Measurements from ENCODE around the gene CYFIP2. TPM values are rescaled to one million over a fixed set of nuclear protein-coding genes. Genes with fewer than 3 reads are reported as not detected.

CYFIP2 gene
- total and polyA plus RNA-seq, 2 experiments from 2014 or later, result 24.8 to 30.2 TPM

DNA sequence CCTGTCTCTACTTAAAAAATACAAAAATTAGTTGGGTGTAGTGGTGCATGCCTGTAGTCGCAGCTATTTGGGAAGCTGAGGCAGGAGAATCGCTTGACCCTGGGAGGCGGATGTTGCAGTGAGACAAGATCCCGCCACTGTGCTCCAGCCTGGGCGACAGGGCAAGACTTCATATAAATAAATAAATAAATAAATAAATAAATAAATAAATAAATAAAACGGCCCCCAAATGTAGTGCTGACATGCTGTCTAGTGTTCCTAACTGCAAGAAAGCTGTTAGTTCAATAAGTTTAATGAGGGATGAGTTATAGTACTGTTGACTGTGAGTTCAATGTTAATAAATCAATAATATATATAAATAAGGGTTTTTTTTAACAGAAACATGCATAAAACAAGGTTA is 7.5 kb upstream of the CYFIP2 start:
- no peaks in the 10 kb centered on the region for H3K9me2 ChIP-seq (replicated peaks; ENCODE audit: insufficient read depth)
- no peaks in the 10 kb centered on the region for H3K9me3 ChIP-seq (ENCODE audit: low read depth)
- TF ChIP-seq EZH2 (IDR thresholded peaks at IDR 0.05; ENCODE audit: borderline replicate concordance) (no peak), EZH2phosphoT487 (IDR thresholded peaks at IDR 0.05; ENCODE audit: low read depth, severe bottlenecking, unreplicated experiment) (no peak)
- TF ChIP-seq, protein P1, sequence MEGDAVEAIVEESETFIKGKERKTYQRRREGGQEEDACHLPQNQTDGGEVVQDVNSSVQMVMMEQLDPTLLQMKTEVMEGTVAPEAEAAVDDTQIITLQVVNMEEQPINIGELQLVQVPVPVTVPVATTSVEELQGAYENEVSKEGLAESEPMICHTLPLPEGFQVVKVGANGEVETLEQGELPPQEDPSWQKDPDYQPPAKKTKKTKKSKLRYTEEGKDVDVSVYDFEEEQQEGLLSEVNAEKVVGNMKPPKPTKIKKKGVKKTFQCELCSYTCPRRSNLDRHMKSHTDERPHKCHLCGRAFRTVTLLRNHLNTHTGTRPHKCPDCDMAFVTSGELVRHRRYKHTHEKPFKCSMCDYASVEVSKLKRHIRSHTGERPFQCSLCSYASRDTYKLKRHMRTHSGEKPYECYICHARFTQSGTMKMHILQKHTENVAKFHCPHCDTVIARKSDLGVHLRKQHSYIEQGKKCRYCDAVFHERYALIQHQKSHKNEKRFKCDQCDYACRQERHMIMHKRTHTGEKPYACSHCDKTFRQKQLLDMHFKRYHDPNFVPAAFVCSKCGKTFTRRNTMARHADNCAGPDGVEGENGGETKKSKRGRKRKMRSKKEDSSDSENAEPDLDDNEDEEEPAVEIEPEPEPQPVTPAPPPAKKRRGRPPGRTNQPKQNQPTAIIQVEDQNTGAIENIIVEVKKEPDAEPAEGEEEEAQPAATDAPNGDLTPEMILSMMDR (IDR thresholded peaks at IDR 0.05; ENCODE audit: poor library complexity), result no peak
- H3K36me3 ChIP-seq (replicated peaks; ENCODE audit: insufficient read depth, low read depth), result no peaks in the 10 kb centered on the region
- H3K79me2 ChIP-seq, result no peaks in the 10 kb centered on the region
- H3K27me3 ChIP-seq, result no peaks in the 10 kb centered on the region
- H3K4me1 ChIP-seq (ENCODE audit: insufficient read depth), result no peaks in the 10 kb centered on the region
- no peaks in the 10 kb centered on the region for H4K20me1 ChIP-seq (ENCODE audit: insufficient read depth, poor library complexity, severe bottlenecking)
- no peak overlapping the region for H3K4me3 ChIP-seq
- WGBS (ENCODE audit: low lambda C conversion rate, missing lambda C conversion rate), result 94% methylated on average over 6 of the region's 6 CpGs
- no peak overlapping the region for H3K27ac ChIP-seq
- H3K4me2 ChIP-seq, result no peak overlapping the region
- H2AFZ ChIP-seq, result no peak overlapping the region
- no peak for DNase-seq (ENCODE audit: low spot score)

DNA sequence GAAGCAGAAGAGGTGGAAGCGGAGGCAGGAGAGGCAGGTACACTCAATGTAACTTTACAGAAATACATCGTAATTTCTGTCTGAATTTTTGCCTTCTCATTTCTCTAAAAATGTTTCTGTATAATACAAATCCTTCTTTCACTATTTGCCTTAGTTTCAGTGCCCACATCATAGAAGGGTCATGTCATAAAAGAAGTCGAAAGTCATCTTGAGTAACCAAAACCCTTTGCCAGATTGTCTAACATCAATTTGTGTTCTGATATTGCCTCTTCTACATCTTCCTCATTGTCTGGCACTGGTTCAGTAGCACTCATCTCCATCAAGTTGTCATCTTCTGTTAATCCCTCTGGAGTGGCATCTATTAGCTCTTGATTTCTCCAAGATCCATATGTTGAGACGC is 6.2 kb upstream of the CYFIP2 start:
- Histone ChIP-seq H3K9me3 (ENCODE audit: low read depth) (no peaks in the 10 kb centered on the region), H2AFZ (no peak overlapping the region), H3K4me3 (no peak overlapping the region), H3K27me3 (no peaks in the 10 kb centered on the region), H3K36me3 (replicated peaks; ENCODE audit: insufficient read depth, low read depth) (no peaks in the 10 kb centered on the region), H4K20me1 (ENCODE audit: insufficient read depth, poor library complexity, severe bottlenecking) (no peaks in the 10 kb centered on the region), H3K4me2 (no peak overlapping the region), H3K79me2 (no peaks in the 10 kb centered on the region), H3K4me1 (ENCODE audit: insufficient read depth) (no peaks in the 10 kb centered on the region), H3K27ac (no peak overlapping the region), H3K9me2 (replicated peaks; ENCODE audit: insufficient read depth) (no peaks in the 10 kb centered on the region)
- no peak for DNase-seq (ENCODE audit: low spot score)
- 90% methylated on average over 4 of the region's 4 CpGs for WGBS (ENCODE audit: low lambda C conversion rate, missing lambda C conversion rate)
- TF ChIP-seq, protein P1 (IDR thresholded peaks at IDR 0.05; ENCODE audit: poor library complexity), result no peak

DNA sequence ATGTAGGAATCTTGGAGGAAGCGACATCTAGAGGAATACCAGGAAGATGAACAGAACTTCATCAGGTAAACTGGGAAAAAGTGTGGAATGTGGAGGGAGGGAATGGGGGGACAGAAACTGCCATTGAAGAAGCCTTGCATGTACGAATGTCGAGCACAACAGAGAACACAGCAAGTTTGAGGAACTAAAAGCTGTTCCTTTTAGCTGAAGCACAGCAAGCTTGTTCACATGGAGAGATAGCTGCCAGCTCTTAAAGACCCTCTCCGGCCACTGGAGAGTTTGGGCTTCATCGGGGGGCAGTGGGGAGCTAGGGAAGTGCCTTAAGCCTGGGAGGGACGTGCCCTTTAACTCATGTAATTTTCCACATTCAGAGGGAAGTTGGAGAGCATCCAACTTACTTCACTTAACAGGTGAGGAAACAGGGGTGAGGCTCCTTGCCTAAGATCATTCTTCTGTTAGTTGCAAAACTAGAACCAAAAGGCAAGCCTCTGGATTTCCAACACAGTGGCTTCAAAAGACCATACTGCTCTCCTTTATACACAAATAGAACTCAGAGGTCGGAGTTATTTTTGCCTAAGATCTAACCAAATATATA is 2.3 kb upstream of the CYFIP2 start:
- Histone ChIP-seq H3K27me3 (no peaks in the 10 kb centered on the region), H2AFZ (no peak overlapping the region), H3K4me3 (no peak overlapping the region), H3K9me3 (ENCODE audit: low read depth) (no peaks in the 10 kb centered on the region), H3K27ac (no peak overlapping the region), H3K36me3 (replicated peaks; ENCODE audit: insufficient read depth, low read depth) (no peaks in the 10 kb centered on the region), H3K4me2 (no peak overlapping the region), H3K79me2 (peaks cover 12% of the 10 kb centered on the region), H4K20me1 (ENCODE audit: insufficient read depth, poor library complexity, severe bottlenecking) (no peaks in the 10 kb centered on the region), H3K4me1 (ENCODE audit: insufficient read depth) (peaks cover 8% of the 10 kb centered on the region), H3K9me2 (replicated peaks; ENCODE audit: insufficient read depth) (no peaks in the 10 kb centered on the region)
- TF ChIP-seq EZH2 (IDR thresholded peaks at IDR 0.05; ENCODE audit: borderline replicate concordance) (no peak), EZH2phosphoT487 (IDR thresholded peaks at IDR 0.05; ENCODE audit: low read depth, severe bottlenecking, unreplicated experiment) (no peak)
- TF ChIP-seq, protein P1 (IDR thresholded peaks at IDR 0.05; ENCODE audit: poor library complexity), result no peak
- no peak for DNase-seq (ENCODE audit: low spot score)
- WGBS (ENCODE audit: low lambda C conversion rate, missing lambda C conversion rate), result 81% methylated on average over 7 of the region's 7 CpGs
